Bronchial epithelial cell (primary cell): ENCODE measurements around the gene CTRL. TPM values are rescaled to one million over a fixed set of nuclear protein-coding genes. Genes with fewer than 3 reads are reported as not detected.

Experiments
- DNase-seq: peaks from one replicate; pipeline ENCODE4 v3.0.0-alpha.2; 2010; ENCODE audit warnings: low read depth
- FAIRE-seq: peaks from 2 replicates; lab custom pipeline; 2011; peaks lifted over from hg19 to GRCh38; lab: Jason Lieb, UNC
- H3K27me3 ChIP-seq: 2 replicates; pipeline ENCODE4 v1.5.1; 2011; ENCODE audit warnings: low read length; ENCODE audit not compliant: control insufficient read depth, insufficient read depth
- H3K36me3 ChIP-seq: 2 replicates; pipeline ENCODE4 v1.5.1; 2011; ENCODE audit warnings: low read length; ENCODE audit not compliant: control insufficient read depth, insufficient read depth
- H3K4me3 ChIP-seq: 2 replicates; pipeline ENCODE4 v1.5.1; 2011; ENCODE audit warnings: mild to moderate bottlenecking, low read depth, low read length, control low read depth
- total RNA-seq: library from RNA; depleted of rRNA; stranded (reverse); fragments of >200 nt; gene quantifications from 2 replicates; pipeline ENCODE4 v1.2.1, GENCODE V29; 2014
- TF ChIP-seq, protein P1 (sequence below): IDR thresholded peaks from 2 replicates; pipeline ENCODE4 v1.5.1; 2011; ENCODE audit warnings: mild to moderate bottlenecking, moderate library complexity, low read length, control low read depth, inconsistent platforms; ENCODE audit not compliant: insufficient read depth, severe bottlenecking

The CTRL gene
- total RNA-seq, 1 donor from 2014 or later, result 0.26 TPM

- Histone ChIP-seq H3K27me3 (no peaks in the 10 kb centered on the region), H3K36me3 (peaks cover 7% of the 10 kb centered on the region), H3K4me3 (peak overlapping the region; percentile 87)
- FAIRE-seq (no peak), DNase-seq (no peak)
- TF ChIP-seq, protein P1, sequence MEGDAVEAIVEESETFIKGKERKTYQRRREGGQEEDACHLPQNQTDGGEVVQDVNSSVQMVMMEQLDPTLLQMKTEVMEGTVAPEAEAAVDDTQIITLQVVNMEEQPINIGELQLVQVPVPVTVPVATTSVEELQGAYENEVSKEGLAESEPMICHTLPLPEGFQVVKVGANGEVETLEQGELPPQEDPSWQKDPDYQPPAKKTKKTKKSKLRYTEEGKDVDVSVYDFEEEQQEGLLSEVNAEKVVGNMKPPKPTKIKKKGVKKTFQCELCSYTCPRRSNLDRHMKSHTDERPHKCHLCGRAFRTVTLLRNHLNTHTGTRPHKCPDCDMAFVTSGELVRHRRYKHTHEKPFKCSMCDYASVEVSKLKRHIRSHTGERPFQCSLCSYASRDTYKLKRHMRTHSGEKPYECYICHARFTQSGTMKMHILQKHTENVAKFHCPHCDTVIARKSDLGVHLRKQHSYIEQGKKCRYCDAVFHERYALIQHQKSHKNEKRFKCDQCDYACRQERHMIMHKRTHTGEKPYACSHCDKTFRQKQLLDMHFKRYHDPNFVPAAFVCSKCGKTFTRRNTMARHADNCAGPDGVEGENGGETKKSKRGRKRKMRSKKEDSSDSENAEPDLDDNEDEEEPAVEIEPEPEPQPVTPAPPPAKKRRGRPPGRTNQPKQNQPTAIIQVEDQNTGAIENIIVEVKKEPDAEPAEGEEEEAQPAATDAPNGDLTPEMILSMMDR, result no peak
Observed at GRCh38 chr16:67967958-67968399, 36.3 kb upstream of the CTRL start.

- FAIRE-seq, result no peak
Observed at GRCh38 chr16:67967183-67967957, 35.7 kb upstream of the CTRL start.

DNA sequence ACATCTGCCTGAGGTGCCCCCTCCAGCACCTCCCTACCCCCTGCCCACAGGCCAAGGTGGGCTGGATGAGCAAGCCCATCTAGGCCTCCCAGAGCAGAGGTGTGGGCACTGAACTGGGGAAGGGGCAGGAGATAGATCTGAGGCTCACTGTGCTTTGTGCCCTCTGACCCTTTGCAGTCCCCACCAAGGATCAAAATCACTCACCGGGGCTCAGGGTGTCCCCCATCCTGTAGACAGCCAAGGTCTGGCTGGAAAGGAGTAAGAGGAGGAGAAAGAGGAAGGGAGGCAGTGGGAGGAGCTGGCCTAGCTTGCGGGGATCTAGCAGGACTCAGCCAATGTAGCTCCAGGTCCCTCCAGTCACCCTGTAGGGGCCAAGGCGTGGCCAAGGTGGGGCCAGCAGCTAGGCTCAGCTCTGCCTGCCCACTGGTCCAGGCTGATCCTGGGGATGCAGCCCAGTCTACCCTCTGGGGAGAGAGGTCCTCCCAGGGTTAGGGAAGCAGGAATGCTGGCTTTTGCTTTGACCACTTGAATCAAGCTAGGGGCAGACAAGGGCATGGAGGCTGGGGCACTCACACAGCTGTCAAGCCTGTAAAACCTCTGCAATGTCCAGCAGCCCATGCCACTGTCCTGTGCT is 35.0 kb upstream of the CTRL start:
- FAIRE-seq (no peak), DNase-seq (peak; percentile 64)
- peak overlapping the region; percentile 87 for H3K4me3 ChIP-seq
- peaks cover 10% of the 10 kb centered on the region for H3K36me3 ChIP-seq
- H3K27me3 ChIP-seq, result no peaks in the 10 kb centered on the region
- TF ChIP-seq, protein P1, result no peak

More at GRCh38 chr16:67967183-67967957, 35.7 kb upstream of the CTRL start:
- TF ChIP-seq, protein P1, result no peak
- H3K4me3 ChIP-seq, result peak overlapping the region; percentile 87
- DNase-seq, result peak; percentile 45
- no peaks in the 10 kb centered on the region for H3K27me3 ChIP-seq
- peaks cover 10% of the 10 kb centered on the region for H3K36me3 ChIP-seq

- DNase-seq (peak; percentile 72), FAIRE-seq (no peak)
- Histone ChIP-seq H3K27me3 (no peaks in the 10 kb centered on the region), H3K4me3 (peak overlapping the region; percentile 87), H3K36me3 (peaks cover 13% of the 10 kb centered on the region)
- TF ChIP-seq, protein P1, result no peak
Observed at GRCh38 chr16:67965668-67966548, 34.2 kb upstream of the CTRL start.

DNA sequence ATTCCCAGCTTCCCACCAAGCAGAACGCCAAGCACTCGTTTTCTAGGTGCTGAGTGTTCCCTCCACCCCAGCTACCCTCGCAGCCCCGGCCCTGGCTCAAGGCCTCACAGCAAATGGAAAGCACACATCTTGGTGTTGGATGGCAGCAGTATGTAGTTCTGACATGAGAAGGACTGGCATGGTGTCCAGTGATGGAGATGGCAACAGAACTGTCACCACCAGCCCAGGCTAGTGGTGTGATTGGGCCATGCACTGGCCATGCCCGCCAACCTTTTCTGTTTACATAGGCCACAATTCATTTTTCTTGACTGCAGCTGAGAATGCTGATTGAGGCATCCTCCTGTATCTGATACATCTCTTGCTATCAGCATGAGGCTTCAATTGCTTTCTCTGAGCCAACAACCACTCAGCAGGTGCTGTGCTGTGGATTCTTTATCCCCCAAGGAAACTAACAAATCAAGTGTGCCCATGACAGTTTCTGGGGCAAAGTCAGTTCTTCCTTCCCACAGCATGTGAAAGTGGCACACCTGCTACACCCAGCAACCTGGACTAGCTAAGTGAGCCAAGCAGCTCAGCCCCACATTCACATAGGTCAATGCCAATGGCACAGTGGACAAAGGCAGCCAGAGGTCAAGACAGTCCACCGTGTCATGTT is 32.9 kb upstream of the CTRL start:
- DNase-seq (no peak), FAIRE-seq (no peak)
- TF ChIP-seq, protein P1, result no peak
- H3K27me3 ChIP-seq, result no peaks in the 10 kb centered on the region
- no peak overlapping the region for H3K4me3 ChIP-seq
- H3K36me3 ChIP-seq, result peaks cover 24% of the 10 kb centered on the region
